Body of pancreas (tissue), 4 donors: ENCODE data around the gene CANT1.

Experiments
- CTCF ChIP-seq, 7 experiments: fragments of 450-650 bp in 4 of 7; fragments of 200-600 bp in 3 of 7; sonication (generic) in 3 of 7; IDR thresholded peaks; one replicate each; pipeline ENCODE4 v1.5.1; 2016 to 2019; ENCODE audit warnings: antibody characterized with exemption in 7 of 7
- POLR2A ChIP-seq, 3 donors: fragments of 450-650 bp; IDR thresholded peaks; one replicate each; pipeline ENCODE4 v1.6.1; 2016; ENCODE audit warnings: antibody characterized with exemption in 3 of 3, mild to moderate bottlenecking in 2 of 3

- TF ChIP-seq CTCF (IDR thresholded peaks at IDR 0.05) (peak in 6 of 7 experiments; percentile 20 to 57 (median 48)), POLR2A (IDR thresholded peaks at IDR 0.05) (peak in 1 of 3 donors; percentile 16)
Observed at GRCh38 chr17:78986048-78986648, 23.4 kb downstream of the CANT1 start.
